Measurements from ENCODE around the gene CISD3.
"Not testable (repeated sequence)": the region's sequence is repeated elsewhere in the genome, so short reads cannot be mapped to it uniquely, and the experiment has no call there.

Gene CISD3

GRCh38 chr17:38709104-38709820 is 20.9 kb upstream of the CISD3 start:
- DNase-seq: no peak

- no peak for DNase-seq
Measured at GRCh38 chr17:38709864-38710603, 20.1 kb upstream of the CISD3 start.

- DNase-seq: no peak
Measured at GRCh38 chr17:38710604-38710962, 19.6 kb upstream of the CISD3 start.

GRCh38 chr17:38710985-38711384 is 19.2 kb upstream of the CISD3 start:
- no peak for DNase-seq

- DNase-seq: no peak
Measured at GRCh38 chr17:38711792-38712571, 18.2 kb upstream of the CISD3 start.

- DNase-seq: no peak
Measured at GRCh38 chr17:38712593-38712992, 17.5 kb upstream of the CISD3 start.

- DNase-seq: no peak
Measured at GRCh38 chr17:38713456-38714075, 16.6 kb upstream of the CISD3 start.

- no peak for DNase-seq
Measured at GRCh38 chr17:38715216-38715943, 14.8 kb upstream of the CISD3 start.

GRCh38 chr17:38716368-38717005 is 13.7 kb upstream of the CISD3 start:
- no peak for DNase-seq

- DNase-seq: no peak
Measured at GRCh38 chr17:38717139-38717745, 12.9 kb upstream of the CISD3 start.

- no peak for DNase-seq
Measured at GRCh38 chr17:38719289-38719942, 10.7 kb upstream of the CISD3 start.

GRCh38 chr17:38719943-38720641 is 10.0 kb upstream of the CISD3 start:
- no peak for DNase-seq

- no peak for DNase-seq
Measured at GRCh38 chr17:38720941-38721340, 9.2 kb upstream of the CISD3 start.

- DNase-seq: no peak
Measured at GRCh38 chr17:38721802-38722201, 8.3 kb upstream of the CISD3 start.

- peak; percentile 75 for DNase-seq
Measured at GRCh38 chr17:38724337-38724988, 5.7 kb upstream of the CISD3 start.

GRCh38 chr17:38725066-38725465 is 5.1 kb upstream of the CISD3 start:
- DNase-seq: no peak

- not testable (repeated sequence) for DNase-seq
Measured at GRCh38 chr17:38726145-38726544, 4.0 kb upstream of the CISD3 start.

GRCh38 chr17:38727736-38728135 is 2.4 kb upstream of the CISD3 start:
- no peak for DNase-seq

- no peak for DNase-seq
Measured at GRCh38 chr17:38728290-38728831, 1.8 kb upstream of the CISD3 start.
